Stimulated activated CD8-positive, alpha-beta memory T cell treated with anti-CD3 and anti-CD28 coated beads, Interleukin-12 subunit alpha, Interleukin-12 subunit beta, amount 100 ng/mL, for 4 hours (primary cell): Measurements from ENCODE around the gene HSPG2.
"Not testable (repeated sequence)": the region's sequence is repeated elsewhere in the genome, so short reads cannot be mapped to it uniquely, and the experiment has no call there.

Experiments used
- DNase-seq: peaks from one replicate; pipeline ENCODE4 v3.0.0-alpha.2; 2020; ENCODE audit warnings: low read depth

Gene HSPG2

DNA sequence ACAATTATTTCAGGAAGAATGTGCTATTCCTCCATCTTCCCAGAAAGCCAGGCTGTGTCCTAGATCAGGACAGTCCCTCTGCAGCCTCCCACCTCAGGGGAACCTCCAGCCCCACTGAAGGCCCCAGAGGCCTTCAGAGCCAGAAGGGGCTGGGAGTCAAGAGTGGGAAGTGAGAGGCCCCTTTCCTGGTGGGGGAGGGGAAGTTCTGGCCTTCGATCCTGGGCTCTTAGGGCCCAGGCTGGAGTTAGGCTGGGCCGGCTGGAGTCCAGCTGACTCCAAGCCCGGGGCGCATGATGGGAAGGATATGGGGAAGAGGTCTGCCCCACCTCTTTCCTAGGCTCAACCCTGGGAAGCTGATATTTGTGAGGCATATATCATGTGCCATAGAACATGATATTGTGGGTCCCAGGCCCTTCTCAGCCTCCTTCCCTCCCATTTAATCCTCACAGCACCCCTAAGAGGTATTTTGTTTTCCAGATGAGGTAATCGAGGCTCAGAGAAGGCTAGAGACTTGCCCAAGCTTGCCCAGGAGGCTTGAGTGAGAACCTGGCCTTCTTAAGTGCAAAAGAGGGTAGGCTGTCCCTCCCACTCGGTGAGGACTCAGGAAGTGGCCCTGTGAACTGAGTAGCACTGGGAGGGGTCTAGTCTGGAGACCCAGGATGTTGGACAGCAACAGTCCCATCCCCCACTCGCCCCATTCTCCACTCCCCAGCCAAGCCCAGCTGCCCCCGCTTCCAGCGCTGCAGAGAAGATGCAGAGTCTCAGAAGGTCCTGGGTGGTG lies 18.6 kb upstream of the HSPG2 start:
- no peak for DNase-seq

DNA sequence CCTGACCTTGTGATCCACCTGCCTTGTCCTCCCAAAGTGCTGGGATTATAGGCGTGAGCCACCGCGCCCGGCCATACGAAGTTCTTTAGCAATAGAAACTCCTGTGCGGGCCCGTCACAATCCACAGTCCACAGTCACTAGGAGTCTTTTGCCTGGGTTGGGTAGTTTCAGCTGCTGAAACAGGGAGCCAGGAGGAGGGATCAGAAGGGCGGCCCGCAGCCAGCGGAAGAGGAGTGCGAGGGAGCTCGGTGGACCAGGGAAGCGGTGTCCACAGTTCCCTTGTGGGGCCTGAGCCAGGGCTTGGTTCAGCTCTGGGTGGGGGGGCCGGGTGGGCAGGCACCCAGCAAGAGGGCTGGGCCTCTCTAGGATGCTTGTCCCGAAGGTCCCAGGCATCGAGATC lies 17.9 kb upstream of the HSPG2 start:
- DNase-seq: no peak

DNA sequence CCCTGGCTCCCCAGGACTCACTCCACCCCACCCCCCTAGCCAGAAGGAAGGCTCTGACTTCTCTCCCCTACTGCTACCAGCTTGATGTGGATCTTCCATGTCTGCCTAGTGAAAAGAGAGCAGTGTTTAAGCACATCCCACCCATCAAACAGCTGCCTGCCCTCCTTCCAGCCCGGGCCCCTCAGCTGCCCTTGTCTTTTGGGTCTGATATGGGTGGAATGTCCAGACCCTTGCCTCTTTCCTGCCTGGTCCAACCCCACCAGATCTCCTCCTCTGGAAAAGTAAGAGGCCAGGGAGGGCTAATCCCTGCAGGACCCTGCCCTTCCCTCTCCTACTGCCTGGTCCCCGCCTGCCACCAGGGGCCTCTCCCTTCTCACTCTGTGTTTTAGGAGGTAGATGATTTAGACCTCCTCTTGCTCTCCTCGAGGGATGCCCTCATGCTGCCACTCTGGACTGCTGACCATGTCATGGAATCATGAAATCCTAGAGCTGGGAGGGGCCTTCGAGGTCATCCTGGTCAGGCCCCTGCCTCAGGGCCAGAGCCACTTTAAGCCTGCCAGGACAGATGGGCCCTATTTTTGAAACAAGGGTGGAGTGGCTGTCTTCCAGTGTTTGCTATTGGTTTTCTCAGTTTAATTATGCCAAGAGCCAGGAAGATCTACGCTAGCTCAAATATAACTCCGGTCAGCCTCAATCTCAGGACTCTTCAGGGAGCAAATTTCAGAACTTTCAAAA lies 15.8 kb upstream of the HSPG2 start:
- DNase-seq: no peak

DNA sequence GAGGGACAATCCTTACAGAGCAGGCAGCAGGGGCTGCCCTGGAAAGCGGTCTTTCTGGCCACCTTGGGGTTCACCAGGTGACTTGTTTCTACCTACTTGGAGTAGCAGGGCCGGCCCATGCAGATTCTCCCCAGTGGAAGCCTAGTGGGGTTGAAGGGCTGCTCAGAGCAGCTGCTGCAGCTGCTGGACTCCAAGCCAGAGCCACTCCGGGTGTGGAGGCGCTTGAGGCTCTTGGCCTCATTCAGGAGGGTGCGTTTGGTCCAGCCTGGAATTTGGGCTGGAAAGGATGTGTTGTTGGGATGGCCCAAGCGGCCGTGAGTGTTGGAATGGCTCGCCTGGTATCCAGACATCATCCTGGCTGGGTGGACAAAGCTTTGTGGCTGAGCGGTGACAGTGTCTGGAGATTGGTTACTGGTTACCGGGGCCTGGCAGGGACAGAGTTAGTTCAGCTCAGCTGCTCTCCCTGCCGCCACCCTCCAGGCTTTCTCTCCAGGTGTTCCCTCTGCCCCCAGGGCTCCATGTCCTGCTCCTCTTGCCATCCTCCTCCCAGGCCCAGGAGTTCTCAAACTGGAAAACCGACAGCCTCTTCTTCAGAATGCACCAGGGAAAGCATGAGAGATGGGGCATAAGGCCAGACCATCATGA lies 14.2 kb upstream of the HSPG2 start:
- DNase-seq: no peak

DNA sequence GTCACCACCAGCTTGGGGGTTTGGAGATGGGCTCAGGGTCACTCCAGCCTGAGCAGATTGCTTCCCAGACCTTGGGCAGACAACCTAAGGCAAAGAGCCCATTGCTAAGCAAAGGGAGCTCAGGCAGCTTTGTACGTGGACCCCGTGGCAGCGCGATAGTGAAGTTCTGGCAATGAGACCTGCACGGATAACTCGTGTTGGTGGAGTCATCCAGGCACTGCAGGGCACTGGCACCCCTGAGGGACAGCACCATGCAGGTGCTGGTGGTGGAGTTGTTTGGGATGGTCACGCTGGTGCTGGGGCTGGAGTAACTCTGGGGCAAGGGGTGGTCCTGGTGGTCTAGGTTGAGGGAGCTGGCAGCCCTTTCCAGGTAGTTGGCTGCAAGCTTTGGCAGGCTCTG lies 13.6 kb upstream of the HSPG2 start:
- no peak for DNase-seq

DNA sequence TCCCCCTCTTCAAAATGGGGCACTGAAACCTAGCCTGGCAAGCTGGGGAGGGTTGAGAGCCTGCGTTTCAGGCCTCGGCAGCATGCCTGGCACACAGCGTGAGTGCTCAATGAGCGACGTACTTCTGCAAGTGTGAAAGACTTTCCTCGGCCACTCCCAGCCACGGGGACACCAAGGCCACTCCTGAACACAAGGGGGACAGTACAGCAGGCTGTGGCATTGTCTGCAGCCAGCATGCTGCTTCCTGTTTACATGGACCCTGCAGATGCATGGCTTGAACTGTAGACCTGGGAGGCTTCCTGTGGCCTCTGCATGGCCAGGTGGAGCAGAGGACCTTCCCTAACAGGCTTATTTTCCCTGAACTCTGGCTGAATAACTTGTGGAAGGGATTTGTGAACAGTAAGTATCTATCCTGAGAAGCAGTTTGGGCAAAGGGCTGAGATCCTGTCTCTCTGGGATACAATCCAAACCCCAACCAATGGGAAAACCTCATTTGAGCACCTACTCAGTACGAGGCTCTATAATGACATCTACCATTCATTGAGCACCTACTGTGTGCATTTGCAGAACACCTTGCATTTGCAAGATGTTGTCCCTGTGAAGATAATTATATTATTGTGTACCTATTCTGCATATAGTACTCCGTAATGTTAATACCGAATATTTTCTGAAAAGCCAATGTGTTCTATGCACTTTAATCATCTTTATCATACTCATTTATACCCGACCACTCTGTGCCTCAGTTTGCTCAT lies 9.9 kb upstream of the HSPG2 start:
- DNase-seq: no peak

DNA sequence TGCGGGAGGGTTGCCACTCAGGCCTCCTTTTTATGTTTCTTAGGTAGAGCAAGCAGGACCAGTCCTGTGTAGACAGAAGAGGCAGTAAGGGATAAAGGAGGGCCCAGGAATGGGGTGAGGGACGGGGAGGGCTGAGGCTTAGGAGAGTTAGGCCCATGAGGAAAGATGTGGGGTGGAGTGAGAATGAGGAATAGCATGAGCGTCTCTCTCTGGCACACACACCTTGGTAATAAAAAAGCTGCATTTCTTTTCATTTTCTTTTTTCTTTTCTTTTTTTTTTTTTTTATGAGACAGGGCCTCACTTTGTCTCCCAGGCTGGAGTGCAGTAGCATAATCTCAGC lies 7.6 kb upstream of the HSPG2 start:
- no peak for DNase-seq

DNA sequence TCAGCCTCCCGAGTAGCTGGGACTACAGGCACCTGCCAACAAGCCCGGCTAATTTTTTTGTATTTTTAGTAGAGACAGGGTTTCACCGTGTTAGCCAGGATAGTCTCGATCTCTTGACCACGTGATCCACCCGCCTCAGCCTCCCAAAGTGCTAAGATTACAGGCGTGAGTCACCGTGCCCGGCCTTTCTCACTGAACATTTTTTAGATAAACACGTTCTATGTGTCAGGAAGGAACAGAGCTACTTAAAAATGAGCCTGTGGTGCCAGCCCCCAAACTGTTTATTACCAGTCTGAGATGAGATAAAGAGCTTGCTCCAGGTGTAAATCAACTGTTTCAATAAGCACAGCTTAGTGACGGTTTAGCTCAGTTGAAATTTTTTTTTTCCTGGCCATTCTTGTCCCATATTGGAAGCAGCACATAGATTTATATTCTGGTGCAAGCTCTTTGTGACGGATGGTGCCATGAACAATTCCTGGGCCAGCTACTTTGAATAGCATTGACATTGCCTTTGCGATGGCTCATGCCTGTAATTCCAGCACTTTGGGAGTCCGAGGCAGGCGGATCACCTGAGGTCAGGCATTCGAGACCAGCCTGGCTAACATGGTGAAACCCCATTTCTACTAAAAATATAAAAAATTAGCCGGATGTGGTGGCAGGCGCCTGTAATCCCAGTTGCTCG lies 6.0 kb upstream of the HSPG2 start:
- not testable (repeated sequence) for DNase-seq

DNA sequence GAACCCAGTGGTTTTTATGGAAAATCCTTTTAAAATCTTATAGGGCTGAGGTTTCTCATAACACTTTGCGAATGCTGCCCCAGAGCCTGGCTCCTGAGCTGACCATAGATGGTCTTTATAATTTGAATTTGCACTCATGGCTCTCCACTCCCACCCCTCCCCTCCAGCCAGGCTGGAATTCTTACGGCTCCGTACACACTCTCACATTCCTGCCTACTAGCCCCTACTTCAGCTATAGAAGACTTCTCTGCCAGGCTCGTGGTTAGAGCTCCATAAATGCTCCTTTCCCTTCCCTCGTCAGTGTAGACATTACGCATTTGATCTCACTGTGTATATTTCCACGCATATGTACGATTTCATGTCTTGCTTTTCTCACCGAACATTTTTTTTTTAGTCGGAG lies 5.4 kb upstream of the HSPG2 start:
- DNase-seq: no peak

DNA sequence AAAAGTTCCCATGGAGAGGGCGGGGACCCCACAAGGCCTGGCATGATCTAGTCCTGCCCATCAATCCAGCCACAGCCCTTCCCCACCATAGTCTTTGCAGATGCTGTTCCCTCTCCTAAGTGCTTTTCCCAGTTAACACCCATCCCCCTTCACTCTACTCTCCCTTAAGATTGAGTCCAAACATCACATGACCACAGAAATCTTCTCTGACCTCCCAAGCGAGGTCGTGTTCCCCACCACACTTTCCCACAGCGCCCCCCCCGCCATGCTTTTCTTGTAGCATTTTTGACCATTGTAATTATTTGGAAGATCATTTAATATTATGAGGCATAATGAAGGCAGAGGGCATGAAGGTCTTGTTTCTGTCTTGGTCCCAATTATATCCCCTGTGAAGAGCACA lies 4.3 kb upstream of the HSPG2 start:
- DNase-seq: no peak

DNA sequence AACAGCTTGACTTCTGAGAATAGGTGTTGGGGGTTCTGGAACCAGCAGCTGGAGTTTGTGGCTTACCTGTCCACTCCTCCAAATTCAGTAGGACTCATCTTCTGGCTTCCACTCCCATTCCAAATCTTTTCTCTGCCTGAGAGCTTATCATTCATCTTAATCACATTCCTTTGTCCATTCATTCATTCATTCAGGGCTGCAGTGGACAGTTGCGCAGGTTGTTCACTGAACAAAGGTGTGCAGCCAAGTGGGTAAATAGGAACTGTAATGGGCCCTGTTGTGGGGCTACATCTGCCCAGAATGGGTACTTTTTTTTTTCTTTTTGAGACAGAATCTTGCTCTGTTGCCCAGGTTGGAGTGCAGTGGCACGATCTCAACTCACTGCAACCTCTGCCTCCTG lies 3.4 kb upstream of the HSPG2 start:
- no peak for DNase-seq

DNA sequence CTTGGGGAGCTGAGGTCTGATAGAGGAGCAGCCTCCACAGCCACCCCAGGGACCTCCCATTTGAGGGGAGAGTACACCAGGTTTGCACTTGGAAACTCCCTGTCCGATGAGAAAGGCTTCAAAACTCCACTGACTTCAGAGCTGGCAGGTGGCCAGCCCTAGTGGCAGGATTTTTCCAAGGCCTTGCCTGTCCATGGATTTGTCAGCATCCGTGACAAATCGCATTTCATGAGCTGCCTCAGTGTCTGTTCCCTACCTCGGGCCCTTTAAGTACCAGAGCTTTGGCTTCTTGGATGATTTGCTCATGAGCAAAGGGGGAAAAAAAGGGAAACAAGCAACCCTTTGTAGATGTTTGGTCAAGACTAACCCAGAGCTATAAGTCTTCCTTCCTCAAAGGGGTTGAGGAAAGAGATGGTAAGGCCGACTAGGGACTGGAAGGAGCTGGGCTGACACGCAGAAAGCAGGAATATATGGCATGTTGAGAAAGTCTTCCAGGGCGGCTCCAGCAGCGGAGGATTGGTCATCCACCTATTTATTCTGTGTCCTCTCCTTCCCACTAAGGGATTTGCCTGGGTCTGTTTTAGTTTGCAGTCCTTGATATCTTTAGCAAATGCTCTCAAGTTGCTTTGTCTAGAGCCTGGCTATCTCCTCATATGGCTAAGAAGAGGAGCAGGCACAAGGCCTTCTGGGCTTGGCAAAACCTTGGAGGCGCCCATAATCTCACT lies 2.7 kb upstream of the HSPG2 start:
- no peak for DNase-seq

DNA sequence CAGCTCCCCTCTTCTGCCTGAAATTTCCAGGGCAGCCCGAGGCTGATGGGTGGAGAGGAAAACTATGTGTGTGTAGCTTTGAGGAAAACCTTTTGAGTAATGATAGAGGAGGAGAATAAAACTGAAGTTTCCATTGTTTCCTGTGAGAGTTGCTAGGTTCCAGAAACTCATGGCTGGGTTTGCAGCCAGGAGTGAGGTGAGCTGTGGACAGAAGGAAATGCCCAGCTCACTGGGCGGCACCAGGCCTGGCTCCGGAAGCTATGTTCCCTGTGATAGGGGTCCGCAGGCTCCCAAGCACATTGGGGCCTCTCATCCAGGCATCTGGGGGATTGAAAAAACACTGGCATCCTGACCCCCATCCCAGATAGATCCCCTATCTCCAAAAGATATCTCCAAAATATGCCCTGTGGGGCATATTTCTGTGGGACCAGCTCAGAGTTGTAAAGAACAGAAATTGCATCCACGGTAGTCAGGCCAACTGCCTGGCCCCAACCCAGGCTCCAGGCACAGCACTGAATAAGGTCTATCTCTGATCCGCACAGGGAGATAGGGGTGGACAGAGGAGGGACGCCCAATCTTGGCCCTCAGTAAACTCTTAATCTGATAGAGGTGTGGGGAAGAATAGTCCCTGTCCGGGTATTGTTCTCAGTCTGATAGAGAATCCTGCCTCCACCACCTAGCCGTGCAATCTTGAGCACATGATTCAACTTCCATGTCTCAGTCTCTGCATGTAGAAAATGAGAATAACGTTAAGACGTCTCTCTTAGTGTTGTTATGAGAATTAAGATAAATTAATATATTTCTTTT lies 1.8 kb upstream of the HSPG2 start:
- DNase-seq: no peak

DNA sequence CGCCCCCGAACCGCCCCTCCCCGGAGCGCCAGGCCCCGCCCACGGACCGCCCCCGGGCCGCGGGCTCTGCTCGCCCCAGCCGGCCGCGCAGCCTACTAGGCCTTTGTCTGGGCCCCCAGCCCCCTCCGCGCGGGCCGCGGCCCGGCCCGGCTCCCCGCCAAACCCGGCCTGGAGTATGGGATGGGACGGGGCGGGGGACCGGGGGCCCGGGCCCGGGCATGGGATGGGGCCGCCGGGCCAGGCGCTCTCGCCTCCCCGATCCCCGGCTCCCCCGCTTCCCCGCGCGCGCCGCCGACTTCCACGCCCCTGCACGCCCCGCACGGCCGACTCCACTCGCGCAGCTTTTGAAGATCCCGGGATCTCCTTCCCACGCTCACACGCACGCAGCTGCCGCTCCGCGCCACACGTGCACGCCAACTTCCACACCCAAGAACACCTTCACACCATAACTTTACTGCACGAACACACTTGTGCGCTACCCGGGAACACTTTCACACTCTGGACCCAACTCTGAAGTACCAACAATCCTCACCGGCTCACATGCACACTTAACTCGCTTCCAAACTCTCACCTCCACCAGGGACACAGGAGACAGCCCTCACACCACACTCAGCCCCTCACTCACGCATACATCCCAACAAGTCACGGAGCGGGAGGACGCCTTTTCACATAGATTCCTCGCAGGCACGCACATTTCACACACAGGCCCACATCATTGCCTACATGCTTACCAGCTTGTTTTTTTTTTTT lies 437 bp upstream of the HSPG2 start:
- peak; percentile 54 for DNase-seq

DNA sequence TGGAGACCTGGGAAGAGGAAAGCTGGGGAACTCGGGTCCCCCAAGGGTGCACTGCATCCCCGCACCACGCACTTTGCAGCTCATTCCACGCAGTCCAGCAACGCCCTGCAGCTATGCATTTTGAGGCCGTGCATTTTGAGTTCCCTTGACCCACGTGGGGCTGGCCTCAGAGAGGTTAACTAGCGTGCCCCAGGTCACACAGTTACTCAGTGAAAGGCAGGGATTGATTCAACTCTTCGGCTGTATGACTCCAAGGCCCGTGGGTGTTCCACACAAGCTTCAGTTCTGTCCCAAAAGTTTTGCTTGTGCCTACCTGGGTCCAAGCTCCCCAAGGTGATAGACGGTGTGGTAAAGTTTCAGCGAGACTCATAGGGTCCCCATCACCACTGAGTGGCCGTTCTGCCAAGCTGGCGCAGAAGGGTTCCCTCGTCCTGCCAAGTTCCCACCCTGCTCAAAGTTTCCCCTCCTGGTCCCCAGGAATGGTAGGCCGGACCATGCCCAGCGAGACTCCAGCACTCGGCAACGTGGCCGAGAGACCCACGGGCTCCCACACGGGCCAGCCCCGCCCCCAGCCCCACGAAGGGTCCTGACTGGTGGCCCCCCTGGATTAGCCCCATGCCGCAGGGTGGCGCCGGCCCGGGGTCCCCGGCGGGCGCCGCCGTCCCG lies 611 bp downstream of the HSPG2 start:
- no peak for DNase-seq

DNA sequence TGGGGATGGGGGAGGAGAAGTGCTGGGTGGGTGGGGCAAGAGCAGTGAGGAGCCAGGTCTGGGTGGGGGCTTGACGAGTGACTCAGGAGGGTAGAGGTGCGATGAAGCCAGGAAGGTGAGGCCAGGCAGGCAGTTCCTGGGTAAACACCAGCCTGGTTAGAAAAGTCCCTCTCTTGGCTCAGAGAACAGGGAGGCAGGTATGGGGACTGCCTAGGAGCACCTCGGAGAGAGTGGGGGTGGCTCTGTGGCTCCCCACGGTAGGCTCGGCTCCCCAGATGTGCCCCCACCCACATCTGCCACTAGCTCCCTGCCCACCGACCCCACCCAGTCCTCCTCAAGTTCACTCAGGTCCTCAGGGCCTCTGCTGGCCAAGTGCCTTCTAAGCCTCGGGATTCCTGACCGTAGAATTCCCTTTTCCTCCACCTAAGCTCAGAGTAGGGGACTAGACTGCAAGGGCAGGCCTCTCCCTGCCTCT lies 1.2 kb downstream of the HSPG2 start:
- no peak for DNase-seq

DNA sequence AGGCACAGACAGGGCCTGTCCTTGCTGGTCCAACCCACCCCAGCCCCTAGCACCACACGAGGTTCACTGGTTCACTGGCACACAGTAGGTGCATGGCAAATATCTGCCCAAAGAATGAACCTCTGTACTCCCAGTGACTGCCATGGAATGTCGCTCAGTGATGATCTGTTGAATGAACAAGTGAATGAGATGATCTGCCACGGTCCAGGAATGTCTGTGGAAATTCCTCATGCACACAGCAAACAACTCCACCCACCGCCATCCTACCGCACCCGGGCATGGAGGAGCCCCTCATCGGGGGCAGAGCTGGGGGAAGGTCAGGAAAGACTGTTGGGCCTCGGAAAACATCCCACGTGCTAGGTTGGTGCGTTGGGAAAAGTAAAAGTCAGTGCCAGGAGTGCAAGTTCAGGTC lies 1.7 kb downstream of the HSPG2 start:
- no peak for DNase-seq

DNA sequence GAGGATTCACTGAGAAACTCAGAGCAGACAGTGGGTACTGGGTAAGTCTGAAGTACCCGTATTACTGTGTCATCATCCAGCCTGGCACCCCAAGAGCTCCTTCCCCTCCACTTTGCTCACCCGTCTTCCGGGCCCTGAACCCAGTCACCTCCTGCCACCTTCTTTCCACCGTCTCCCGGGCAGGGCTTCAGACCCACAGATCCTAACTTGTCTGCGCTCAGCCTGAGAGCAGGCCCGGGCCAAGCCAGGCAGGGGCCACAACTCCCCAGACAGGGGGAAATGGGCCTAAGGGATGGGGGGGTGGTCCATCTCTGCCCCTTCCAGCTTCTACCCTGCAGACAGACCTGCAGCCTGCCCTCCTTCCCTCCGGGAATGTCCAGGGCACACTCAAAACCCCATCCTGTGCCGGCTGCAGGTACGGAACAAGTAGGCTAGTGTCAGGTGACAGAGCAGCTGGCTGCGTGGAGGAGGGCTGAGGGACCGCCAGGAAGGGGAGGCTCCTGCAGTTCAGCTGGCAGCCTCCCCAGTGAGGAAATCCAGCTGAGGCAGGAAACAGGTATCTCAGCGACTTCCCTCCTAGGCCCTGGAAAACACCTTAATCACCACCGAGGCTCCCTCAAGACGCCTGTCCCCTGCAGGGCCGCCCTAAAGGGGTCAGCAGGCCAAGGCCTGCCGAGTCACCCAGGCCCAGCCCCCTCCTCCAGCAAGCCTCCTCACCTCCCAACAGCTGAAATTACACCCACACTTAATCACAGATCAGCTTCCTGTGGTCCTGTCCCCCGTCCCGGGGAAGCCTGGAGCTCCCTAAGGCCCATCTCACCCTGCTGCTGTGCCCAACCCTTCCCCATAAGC lies 3.5 kb downstream of the HSPG2 start:
- DNase-seq: no peak
